ENCODE measurements around the gene ZNF536. TPM values are rescaled to one million over a fixed set of nuclear protein-coding genes. Genes with fewer than 3 reads are reported as not detected.

Gene ZNF536
- total and polyA plus RNA-seq, 2 donors (not counting 3 experiments of a cell fraction or from before 2014, with no cell fraction given), result not detected

- ChIA-PET CTCF (no interaction called here), POLR2A (no interaction called here)
- no peaks in the 10 kb centered on the region for H3K36me3 ChIP-seq (ENCODE audit: control insufficient read depth in 2 of 2, extremely low read depth in 1 of 2, insufficient read depth in 2 of 2, low read length in 2 of 2)
- no peaks in the 10 kb centered on the region for H4K20me1 ChIP-seq (replicated peaks; ENCODE audit: control insufficient read depth, extremely low read depth, insufficient read depth, low read length)
- H3K9ac ChIP-seq (replicated peaks; ENCODE audit: extremely low read depth, insufficient read depth, low read length), result no peak overlapping the region
- no peak overlapping the region for H3K4me2 ChIP-seq (ENCODE audit: insufficient read depth, low read length)
- no peak for DNase-seq (ENCODE audit: low read depth, low spot score)
- TF ChIP-seq GATA2 (IDR thresholded peaks at IDR 0.05; ENCODE audit: insufficient read depth, insufficient read length, low read depth, low read length) (no peak), MYC (IDR thresholded peaks at IDR 0.05; ENCODE audit: low read depth, low read length) (no peak), POLR2AphosphoS5 (IDR thresholded peaks at IDR 0.05; ENCODE audit: insufficient read depth, low read depth, low read length) (no peak), POLR2A (IDR thresholded peaks at IDR 0.05; ENCODE audit: low read depth, low read length) (no peak), EZH2 (IDR thresholded peaks at IDR 0.05; ENCODE audit: borderline replicate concordance, low read depth, low read length, severe bottlenecking) (no peak), CTCF (IDR thresholded peaks at IDR 0.05; ENCODE audit: extremely low read depth in 1 of 2, insufficient read depth in 1 of 2, low read depth in 1 of 2, low read length in 2 of 2) (no peak), JUN (IDR thresholded peaks at IDR 0.05; ENCODE audit: borderline replicate concordance, insufficient read depth, insufficient read length, low read depth) (no peak), FOS (IDR thresholded peaks at IDR 0.05; ENCODE audit: borderline replicate concordance, insufficient read depth, low read length) (no peak), MAX (IDR thresholded peaks at IDR 0.05; ENCODE audit: insufficient read depth, insufficient read length) (no peak)
- no TSS peak for BruUV-seq (replicated peaks)
- intact Hi-C loops (cut with micrococcal nuclease), result no loop called here
- H3K27ac ChIP-seq (ENCODE audit: insufficient read depth, low read depth, low read length), result no peak overlapping the region
- no peaks in the 10 kb centered on the region for H3K4me1 ChIP-seq (ENCODE audit: control insufficient read depth, extremely low read depth, insufficient read depth, low read length)
- H3K9me3 ChIP-seq (replicated peaks; ENCODE audit: control insufficient read depth, insufficient read depth, low read length), result no peaks in the 10 kb centered on the region
- no peak for FAIRE-seq
- no peak overlapping the region for H3K4me3 ChIP-seq (replicated peaks in 1 of 3; ENCODE audit: insufficient read depth in 1 of 3, low read depth in 1 of 3, low read length in 3 of 3)
- H2AFZ ChIP-seq (ENCODE audit: low read depth, low read length), result no peak overlapping the region
- no peaks in the 10 kb centered on the region for H3K27me3 ChIP-seq (ENCODE audit: control insufficient read depth in 2 of 2, insufficient read depth in 2 of 2, low read length in 2 of 2)
- dilution Hi-C loops (cut with MboI; ENCODE audit: extremely low pct_ligation_motif_present, low sequenced_read_pairs), result no loop called here
- no peaks in the 10 kb centered on the region for H3K9me1 ChIP-seq (replicated peaks; ENCODE audit: control insufficient read depth, extremely low read depth, insufficient read depth, low read length)
- H3K79me2 ChIP-seq (ENCODE audit: control insufficient read depth, insufficient read depth, low read length), result no peaks in the 10 kb centered on the region
Measured at GRCh38 chr19:30452931-30453330, 80.7 kb downstream of the ZNF536 start.
